ACC112 (cell line): ENCODE data around the gene HAVCR2.

ENCODE experiments used
- H2AFZ ChIP-seq: fragments of 200-600 bp; sonication (generic); one replicate; pipeline ENCODE4 v1.6.0; 2017; ENCODE audit warnings: antibody characterized with exemption, low read length; ENCODE audit not compliant: unreplicated experiment
- H3K27ac ChIP-seq: fragments of 200-600 bp; sonication (generic); 2 replicates; pipeline ENCODE4 v1.5.1; 2014; ENCODE audit warnings: low read depth, mild to moderate bottlenecking, antibody characterized with exemption, low read length, moderate library complexity
- H3K27me3 ChIP-seq: fragments of 200-600 bp; sonication (generic); 2 replicates; pipeline ENCODE4 v1.6.1; 2014; ENCODE audit warnings: mild to moderate bottlenecking, antibody characterized with exemption, low read length, moderate library complexity, mixed read lengths; ENCODE audit not compliant: insufficient read depth
- H3K36me3 ChIP-seq: fragments of 200-600 bp; sonication (generic); 2 replicates; pipeline ENCODE4 v1.6.1; 2016; ENCODE audit warnings: mild to moderate bottlenecking, antibody characterized with exemption, low read length, moderate library complexity, mixed read lengths; ENCODE audit not compliant: insufficient read depth
- H3K4me1 ChIP-seq: fragments of 200-600 bp; sonication (generic); one replicate; pipeline ENCODE4 v1.6.1; 2016; ENCODE audit warnings: low read length, mixed read lengths; ENCODE audit not compliant: insufficient read depth, unreplicated experiment, control insufficient read depth
- H3K4me3 ChIP-seq: fragments of 200-600 bp; sonication (generic); 2 replicates; pipeline ENCODE4 v1.5.1; 2014; ENCODE audit warnings: mild to moderate bottlenecking, low read depth, low read length
- H3K79me2 ChIP-seq: fragments of 200-600 bp; sonication (generic); one replicate; pipeline ENCODE4 v1.6.0; 2016; ENCODE audit warnings: low read length; ENCODE audit not compliant: control insufficient read depth, unreplicated experiment, insufficient read depth

Gene HAVCR2

DNA sequence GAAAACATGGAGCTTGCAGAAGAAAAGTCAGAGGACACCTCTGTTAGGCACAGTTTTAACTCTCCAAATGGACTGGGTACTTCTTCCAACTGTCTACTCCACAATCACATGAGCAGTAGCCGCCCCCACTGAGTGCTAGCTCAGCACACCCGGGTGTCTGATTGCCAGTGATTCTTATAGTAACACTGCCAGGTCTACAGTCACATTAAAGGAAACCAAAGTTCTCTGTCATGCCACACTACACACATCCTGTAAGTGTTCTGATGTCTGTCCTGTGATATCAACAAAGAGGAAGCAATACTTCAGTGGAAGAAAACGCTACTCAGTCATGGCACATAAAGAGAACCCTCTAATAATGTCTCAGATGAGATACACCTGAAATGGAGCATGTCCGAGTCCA is at the start of gene HAVCR2:
HAVCR2 (minus strand) TSS at position 69 of the 400 bp plus-strand sequence; CDS start at position 8, 61 bp downstream.
- H3K36me3 ChIP-seq, result no peaks in the 10 kb centered on the region
- no peak within 1 kb of the TSS for H3K4me3 ChIP-seq
- no peak within 1 kb of the TSS for H2AFZ ChIP-seq
- H3K79me2 ChIP-seq, result no peaks in the 10 kb centered on the region
- no peaks in the 10 kb centered on the region for H3K27me3 ChIP-seq
- no peaks in the 10 kb centered on the region for H3K4me1 ChIP-seq
- no peak within 1 kb of the TSS for H3K27ac ChIP-seq

GRCh38 chr5:157157293-157157891 is 48.5 kb upstream of the HAVCR2 start:
- Histone ChIP-seq H3K27ac (no peak overlapping the region), H3K79me2 (no peaks in the 10 kb centered on the region), H2AFZ (no peak overlapping the region), H3K27me3 (peaks cover 35% of the 10 kb centered on the region), H3K4me3 (no peak overlapping the region), H3K4me1 (no peaks in the 10 kb centered on the region), H3K36me3 (no peaks in the 10 kb centered on the region)

GRCh38 chr5:157155297-157155696 is 46.5 kb upstream of the HAVCR2 start:
- no peaks in the 10 kb centered on the region for H3K4me1 ChIP-seq
- H3K27ac ChIP-seq, result no peak overlapping the region
- no peak overlapping the region for H2AFZ ChIP-seq
- no peaks in the 10 kb centered on the region for H3K36me3 ChIP-seq
- H3K4me3 ChIP-seq, result no peak overlapping the region
- H3K79me2 ChIP-seq, result no peaks in the 10 kb centered on the region
- H3K27me3 ChIP-seq, result peaks cover 20% of the 10 kb centered on the region

DNA sequence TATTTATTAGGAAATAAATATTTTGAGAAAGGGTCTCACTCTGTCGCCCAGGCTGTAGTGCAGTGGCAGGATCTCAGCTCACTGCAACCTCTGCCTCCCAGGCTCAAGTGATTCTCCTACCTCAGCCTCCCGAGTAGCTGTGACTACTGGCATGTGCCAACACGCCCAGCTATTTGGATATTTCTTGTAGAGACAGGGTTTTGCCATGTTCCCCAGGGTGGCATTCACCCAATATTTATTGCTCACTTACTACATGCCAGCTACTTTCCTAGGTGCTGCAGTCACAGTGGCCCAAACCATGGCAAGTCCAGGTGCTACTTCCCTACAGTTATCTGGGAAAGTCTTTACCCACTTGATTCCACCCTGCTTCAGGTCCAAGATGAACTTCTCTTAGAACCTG is 42.2 kb upstream of the HAVCR2 start:
- no peaks in the 10 kb centered on the region for H3K4me1 ChIP-seq
- H3K79me2 ChIP-seq, result no peaks in the 10 kb centered on the region
- H3K27me3 ChIP-seq, result peaks cover 4% of the 10 kb centered on the region; the same call in 1 of the 2 replicates
- no peak overlapping the region for H3K27ac ChIP-seq
- no peak overlapping the region for H3K4me3 ChIP-seq
- H2AFZ ChIP-seq, result no peak overlapping the region
- no peaks in the 10 kb centered on the region for H3K36me3 ChIP-seq

DNA sequence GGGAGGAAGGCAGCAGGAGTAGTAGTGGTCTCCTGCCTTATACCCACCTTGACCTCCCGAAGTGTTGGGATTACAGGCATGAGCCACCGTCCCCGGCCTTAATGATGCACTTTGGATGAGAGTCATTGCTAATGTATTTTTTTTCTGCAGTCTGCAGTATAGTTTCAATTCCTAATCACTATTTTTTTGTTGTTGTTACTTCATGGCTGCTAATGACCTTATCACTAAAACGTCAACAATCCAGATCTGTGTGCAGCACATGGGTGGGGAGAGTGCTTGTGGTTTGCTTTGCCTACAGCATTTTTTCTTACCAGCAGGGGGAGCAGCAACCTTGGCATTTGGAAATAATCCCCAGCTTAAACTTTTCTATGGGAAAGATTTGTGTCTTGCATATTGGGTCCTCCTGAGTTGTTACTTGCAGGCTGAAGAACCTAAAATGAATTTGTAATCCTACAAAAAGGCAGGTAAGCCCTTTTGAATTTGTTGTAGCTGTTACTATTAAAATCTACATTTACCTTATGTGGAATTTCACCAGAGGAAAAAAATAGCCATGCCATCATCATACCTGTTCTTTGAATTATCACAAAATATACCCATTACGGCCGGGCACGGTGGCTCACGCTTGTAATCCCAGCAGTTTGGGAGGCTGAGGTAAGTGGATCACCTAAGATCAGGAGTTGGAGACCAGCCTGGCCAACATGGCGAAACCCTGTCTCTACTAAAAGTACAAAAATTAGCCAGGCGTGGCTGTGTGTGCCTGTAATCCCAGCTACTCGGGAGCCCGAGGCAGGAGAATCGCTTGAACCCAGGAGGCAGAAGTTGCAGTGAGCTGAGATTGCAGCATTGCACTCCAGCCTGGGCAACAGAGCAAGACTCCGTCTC is 40.1 kb upstream of the HAVCR2 start:
- no peaks in the 10 kb centered on the region for H3K79me2 ChIP-seq
- H3K27me3 ChIP-seq, result peaks cover 4% of the 10 kb centered on the region; the same call in 1 of the 2 replicates
- no peaks in the 10 kb centered on the region for H3K36me3 ChIP-seq
- H3K4me1 ChIP-seq, result no peaks in the 10 kb centered on the region
- no peak overlapping the region for H3K27ac ChIP-seq
- no peak overlapping the region for H2AFZ ChIP-seq
- H3K4me3 ChIP-seq, result no peak overlapping the region

- Histone ChIP-seq H3K4me1 (peaks cover 9% of the 10 kb centered on the region), H3K27ac (peak overlapping the region; percentile 42), H3K79me2 (peaks cover 32% of the 10 kb centered on the region), H3K27me3 (no peaks in the 10 kb centered on the region), H3K4me3 (peak overlapping the region; percentile 86), H2AFZ (peak overlapping the region; percentile 94), H3K36me3 (peaks cover 11% of the 10 kb centered on the region)
These were observed 34.5 kb upstream of the HAVCR2 start for GRCh38 chr5:157143127-157143971.

DNA sequence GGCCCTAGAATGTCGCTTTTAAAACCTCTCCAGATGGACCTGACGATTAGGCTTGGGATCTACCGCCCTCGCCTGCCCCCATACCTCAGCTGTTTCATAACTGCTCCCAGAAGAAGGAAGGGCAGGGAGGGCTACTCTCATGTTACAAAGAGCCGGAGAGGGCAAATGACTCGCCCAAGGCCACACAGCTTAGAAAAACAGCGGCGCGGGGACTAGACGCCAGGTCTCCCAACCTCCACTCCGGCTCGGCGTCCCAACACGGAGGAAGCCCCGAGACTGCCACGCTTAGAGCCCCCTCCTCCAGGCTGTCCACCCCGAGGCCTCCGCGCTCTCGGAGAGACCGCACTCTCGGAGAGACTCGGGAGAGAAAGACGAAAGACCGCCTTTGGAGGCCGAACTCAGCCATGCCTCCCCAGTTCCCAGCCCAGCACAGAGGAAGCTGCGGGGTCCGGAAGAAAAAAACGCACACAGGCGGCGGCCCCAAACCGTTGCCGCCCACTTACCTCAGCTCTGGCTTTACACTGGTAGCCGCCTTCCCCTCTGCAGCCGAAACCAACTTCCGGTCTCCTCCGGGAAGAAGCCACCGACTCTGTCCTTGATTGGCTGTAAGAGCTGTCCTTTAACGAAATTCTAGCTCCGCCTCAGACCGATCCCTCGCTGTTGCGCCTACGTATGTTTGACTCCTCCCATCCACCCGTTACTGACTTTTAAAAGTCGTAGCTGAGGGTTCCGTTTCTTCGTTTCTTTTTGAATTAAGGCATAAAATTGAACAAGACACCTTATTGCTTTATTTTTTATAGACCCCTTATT is 33.7 kb upstream of the HAVCR2 start, which contains the start of gene MED7:
MED7 (minus strand) TSS at position 549 of the 810 bp plus-strand sequence. CDS start 3,434 bp downstream, outside the sequence.
- Histone ChIP-seq H3K79me2 (peaks cover 37% of the 10 kb centered on the region), H3K36me3 (peaks cover 16% of the 10 kb centered on the region), H3K4me1 (peaks cover 9% of the 10 kb centered on the region), H3K4me3 (peak within 1 kb of the TSS; percentile 86), H2AFZ (peak within 1 kb of the TSS; percentile 94), H3K27me3 (no peaks in the 10 kb centered on the region), H3K27ac (peak within 1 kb of the TSS; percentile 53)

GRCh38 chr5:157137691-157138090 is 28.8 kb upstream of the HAVCR2 start:
- Histone ChIP-seq H3K36me3 (peaks cover 18% of the 10 kb centered on the region), H3K79me2 (peaks cover 37% of the 10 kb centered on the region), H3K4me1 (peaks cover 9% of the 10 kb centered on the region), H3K4me3 (no peak overlapping the region), H2AFZ (no peak overlapping the region), H3K27ac (no peak overlapping the region), H3K27me3 (no peaks in the 10 kb centered on the region)

DNA sequence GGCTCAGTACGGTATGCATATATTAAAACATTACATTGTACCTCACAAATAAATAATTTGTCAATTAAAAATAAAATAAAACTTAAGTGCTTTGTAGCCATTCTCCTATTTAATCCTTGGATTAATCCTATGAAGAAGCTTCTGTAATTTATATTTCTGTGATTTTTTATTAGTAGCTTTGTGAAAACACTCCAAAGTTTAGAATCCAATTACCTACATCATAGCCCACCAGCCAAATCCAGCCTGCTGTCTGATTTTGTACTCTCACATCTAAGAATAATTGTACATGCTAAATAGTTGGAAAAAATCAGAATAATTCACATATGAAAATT is 23.4 kb upstream of the HAVCR2 start:
- no peaks in the 10 kb centered on the region for H3K27me3 ChIP-seq
- no peaks in the 10 kb centered on the region for H3K36me3 ChIP-seq
- H3K27ac ChIP-seq, result no peak overlapping the region
- no peak overlapping the region for H3K4me3 ChIP-seq
- H2AFZ ChIP-seq, result no peak overlapping the region
- H3K79me2 ChIP-seq, result no peaks in the 10 kb centered on the region
- no peaks in the 10 kb centered on the region for H3K4me1 ChIP-seq

DNA sequence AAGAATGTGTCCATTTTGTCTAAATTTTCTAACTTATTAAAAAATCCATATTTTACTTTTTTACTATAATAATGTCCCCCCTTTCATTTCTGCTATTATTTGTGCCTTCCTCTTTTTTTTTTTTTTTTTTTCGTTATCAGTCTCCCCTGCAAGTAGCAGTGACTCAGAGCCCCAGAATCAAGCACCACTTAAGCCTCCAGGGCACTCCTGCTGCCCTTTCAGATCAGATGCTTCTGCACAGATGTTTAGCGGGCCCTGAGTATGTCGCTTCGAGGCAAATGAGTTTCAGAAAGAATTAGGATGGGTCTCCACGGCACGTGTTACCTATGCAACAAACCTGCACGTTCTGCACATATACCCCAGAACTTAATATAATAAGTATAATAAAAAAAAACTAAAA is 22.1 kb upstream of the HAVCR2 start:
- no peak overlapping the region for H2AFZ ChIP-seq
- no peaks in the 10 kb centered on the region for H3K36me3 ChIP-seq
- H3K4me1 ChIP-seq, result no peaks in the 10 kb centered on the region
- H3K27ac ChIP-seq, result no peak overlapping the region
- no peaks in the 10 kb centered on the region for H3K79me2 ChIP-seq
- no peaks in the 10 kb centered on the region for H3K27me3 ChIP-seq
- no peak overlapping the region for H3K4me3 ChIP-seq
